ACHN (cell line): ENCODE results near the gene TEAD4.
"Not testable (repeated sequence)": the region's sequence is repeated elsewhere in the genome, so short reads cannot be mapped to it uniquely, and the experiment has no call there.

Source experiments
- DNase-seq: peaks from one replicate; pipeline ENCODE4 v3.0.0-alpha.2; 2015
- in situ Hi-C: cut with HindIII; loops from 2 replicates; pipeline ENCODE4 v1.10.0; 2017; ENCODE audit warnings: low sequenced_read_pairs, low pct_ligation_motif_present, low pct_unique_long_range_greater_than_20kb

The TEAD4 gene

DNA sequence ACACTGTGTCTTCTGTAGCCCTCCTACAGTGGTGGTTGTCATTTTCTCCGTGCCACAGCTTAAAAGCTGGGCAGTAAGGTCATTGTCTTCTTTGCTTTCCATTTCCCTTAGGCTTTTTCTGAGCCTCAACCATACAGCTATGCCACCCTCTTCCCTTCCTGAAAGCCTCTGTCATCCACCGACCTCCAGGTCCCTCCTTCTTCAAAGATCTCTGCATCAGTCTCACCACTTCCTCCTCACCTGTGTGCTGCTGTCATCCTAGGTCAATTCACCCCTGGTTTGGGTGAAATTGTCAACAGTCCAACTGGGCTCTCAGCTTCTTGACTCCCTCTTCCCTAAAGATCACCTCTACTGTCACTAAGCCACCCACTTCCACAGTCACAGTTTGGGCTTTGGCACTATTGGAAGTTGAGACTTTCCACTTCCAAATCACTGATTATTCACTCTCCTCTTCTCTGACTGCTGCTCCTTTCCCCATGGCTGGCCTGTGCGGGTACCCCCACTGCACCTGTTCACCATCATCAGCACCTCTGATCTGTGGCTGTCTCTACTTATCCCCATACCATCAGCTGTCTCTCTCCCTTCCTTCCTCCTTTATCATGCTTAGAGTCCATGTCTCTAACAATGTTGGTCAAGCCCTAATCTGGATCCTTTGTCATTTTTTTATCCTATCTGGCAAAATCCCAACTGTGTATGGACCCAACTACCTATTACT lies 102.5 kb downstream of the TEAD4 start:
- no peak for DNase-seq
- in situ Hi-C loops: no loop called here

DNA sequence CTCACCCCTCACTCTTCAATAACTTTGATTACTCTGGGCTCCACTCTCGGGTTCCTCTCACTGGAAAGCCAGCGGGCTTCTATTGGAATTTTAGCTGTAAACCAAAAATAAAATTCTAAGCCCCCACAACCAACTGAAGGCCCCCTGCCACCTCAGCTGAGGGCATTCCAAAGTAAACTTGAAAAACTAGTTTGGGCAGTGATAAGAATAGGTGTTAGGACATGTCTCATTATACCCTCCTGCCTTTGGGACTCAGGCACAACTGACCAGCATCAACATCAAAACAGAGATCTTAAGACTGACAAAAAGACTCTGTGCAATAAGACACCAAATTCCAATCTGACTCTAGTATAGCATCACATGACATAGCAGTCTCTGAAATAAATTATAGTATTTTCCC lies 106.1 kb downstream of the TEAD4 start:
- in situ Hi-C loops: no loop called here

GRCh38 chr12:3065846-3066245 lies 106.6 kb downstream of the TEAD4 start:
- DNase-seq, in situ Hi-C loops: not testable (repeated sequence)

More for the DNA sequence above, 106.1 kb downstream of the TEAD4 start:
- no peak for DNase-seq

- in situ Hi-C loops: loop anchor here (10.0 kb wide), 1 partner anchor 205 kb away; no protein-coding TSS in a partner anchor
- DNase-seq: no peak
These were observed 110.5 kb downstream of the TEAD4 start for GRCh38 chr12:3069714-3070113.

DNA sequence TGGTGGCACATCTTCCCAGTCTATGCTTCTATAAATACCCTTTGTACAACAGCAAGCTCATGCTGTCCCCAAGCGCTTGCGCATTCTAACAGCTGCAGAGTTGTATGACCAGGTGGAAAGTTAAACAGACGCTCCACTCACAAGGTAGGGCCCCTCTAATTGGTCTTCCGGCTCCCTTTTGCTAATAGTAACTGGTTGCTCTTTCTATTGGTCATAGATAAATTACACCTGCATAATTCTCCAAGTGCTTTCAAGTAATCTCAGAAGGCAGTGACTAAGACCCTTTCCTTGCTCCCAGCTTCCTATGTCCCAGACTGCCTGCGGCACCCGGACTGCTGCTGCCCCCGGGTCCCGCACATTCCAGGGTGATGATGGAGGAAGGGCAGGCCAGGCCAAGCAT lies 111.9 kb downstream of the TEAD4 start:
- in situ Hi-C loops: loop anchor here (10.0 kb wide), 1 partner anchor 204 kb away; no protein-coding TSS in a partner anchor
- no peak for DNase-seq

DNA sequence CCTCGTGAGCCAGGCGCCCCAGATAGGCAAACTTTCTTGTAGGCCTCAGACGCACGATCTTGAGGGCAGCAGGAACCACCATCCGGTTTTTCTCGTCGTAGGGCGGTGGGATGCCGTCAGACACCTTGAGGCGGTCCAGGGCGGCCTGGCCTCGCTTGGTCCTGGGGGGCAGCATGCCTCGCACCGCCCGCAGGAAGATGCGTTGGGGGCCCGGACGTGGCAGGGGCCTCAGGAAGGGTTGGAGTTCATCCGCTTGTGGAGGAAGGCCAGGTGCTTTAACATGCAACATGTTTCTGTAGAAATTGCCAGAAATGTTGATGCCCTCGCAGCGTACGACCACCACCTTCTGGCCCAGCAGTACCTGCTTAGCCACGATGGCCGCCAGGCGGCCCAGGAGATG lies 112.5 kb downstream of the TEAD4 start:
- no peak for DNase-seq
- in situ Hi-C loops: loop anchor here (10.0 kb wide), 1 partner anchor 203 kb away; no protein-coding TSS in a partner anchor

- in situ Hi-C loops: loop anchor here (10.0 kb wide), 1 partner anchor 201 kb away; no protein-coding TSS in a partner anchor
- DNase-seq: peak; percentile 85
These were observed 114.4 kb downstream of the TEAD4 start for GRCh38 chr12:3073438-3074250.

DNA sequence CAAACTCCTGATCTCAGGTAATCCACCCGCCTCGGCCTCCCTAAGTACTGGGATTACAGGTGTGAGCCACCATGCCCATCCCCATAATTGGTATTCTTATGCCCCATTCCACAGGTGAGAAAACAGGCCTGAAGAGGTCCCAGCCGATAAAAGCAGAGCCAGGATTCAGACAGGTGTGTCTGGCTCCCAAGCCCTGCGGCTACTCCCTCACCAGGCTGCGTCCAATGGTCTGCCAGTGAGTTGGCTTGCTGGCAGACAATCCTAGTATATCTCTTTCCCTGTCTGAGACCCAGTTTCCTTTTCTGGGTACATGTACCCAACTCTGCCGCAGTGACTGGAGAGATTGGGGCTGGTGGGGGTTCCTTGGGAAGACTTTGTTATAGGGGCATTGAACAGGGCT lies 116.1 kb downstream of the TEAD4 start:
- DNase-seq: no peak
- in situ Hi-C loops: loop anchor here (10.0 kb wide), 1 partner anchor 199 kb away; no protein-coding TSS in a partner anchor

- in situ Hi-C loops: loop anchor here (10.0 kb wide), 1 partner anchor 198 kb away; no protein-coding TSS in a partner anchor
- DNase-seq: peak; percentile 86
These were observed 117.8 kb downstream of the TEAD4 start, which contains the start of gene TSPAN9 for GRCh38 chr12:3076730-3077571. TSS of gene TSPAN9 (plus strand) at chr12:3077379. CDS start at chr12:3201194, 123,815 bp downstream.

DNA sequence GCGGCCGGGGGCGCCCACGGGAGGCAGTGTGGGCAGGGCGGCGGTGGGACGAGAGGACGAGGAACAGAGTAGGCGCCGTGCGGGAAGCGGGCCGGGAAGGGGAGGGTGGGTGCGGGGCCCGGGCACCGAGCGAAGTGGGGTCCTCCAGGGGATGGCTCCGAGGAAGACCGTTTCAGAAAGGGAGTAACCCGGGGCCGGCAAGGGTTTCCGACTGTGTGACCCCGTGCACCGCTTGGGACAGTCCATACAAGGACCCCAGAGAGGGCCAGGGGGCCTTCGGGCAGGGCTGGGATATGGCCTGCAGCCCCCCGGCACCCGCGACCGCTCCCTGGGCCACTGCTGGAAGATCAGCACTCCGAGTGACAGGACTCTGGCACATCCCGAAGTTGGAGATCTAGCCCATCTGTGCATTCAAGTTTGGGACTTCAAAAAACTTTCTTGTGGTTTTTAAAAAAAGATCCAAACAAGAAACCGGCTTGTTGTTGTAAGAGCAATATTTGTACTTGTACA lies 118.4 kb downstream of the TEAD4 start:
- in situ Hi-C loops: loop anchor here (10.0 kb wide), 1 partner anchor 197 kb away; no protein-coding TSS in a partner anchor
- DNase-seq: peak; percentile 24

GRCh38 chr12:3078086-3078820 lies 119.1 kb downstream of the TEAD4 start:
- in situ Hi-C loops: loop anchor here (10.0 kb wide), 1 partner anchor 197 kb away; no protein-coding TSS in a partner anchor

DNA sequence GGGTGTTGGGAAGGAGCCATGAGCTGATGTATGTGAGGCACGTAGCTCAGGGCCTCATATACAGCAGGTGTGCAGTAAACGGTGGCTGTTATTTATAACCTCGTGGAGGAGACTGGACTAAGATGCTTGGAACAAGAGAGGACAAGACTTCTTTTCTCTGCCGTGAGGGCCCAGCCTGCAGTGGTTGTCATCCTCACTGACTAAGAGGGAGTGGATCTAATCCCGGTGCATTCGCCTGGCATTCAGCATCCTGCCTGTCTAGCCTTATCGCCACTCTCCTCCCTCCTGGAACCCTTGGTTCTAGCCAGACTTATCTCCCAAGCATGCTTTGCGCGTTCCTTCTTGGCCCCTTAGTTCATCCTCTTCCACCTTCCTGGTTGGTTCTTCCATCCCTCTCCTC lies 121.9 kb downstream of the TEAD4 start:
- in situ Hi-C loops: no loop called here

More at GRCh38 chr12:3078086-3078820, 119.1 kb downstream of the TEAD4 start:
- DNase-seq: no peak

GRCh38 chr12:3081886-3082285 lies 122.7 kb downstream of the TEAD4 start:
- no peak for DNase-seq
- in situ Hi-C loops: no loop called here

More for the DNA sequence above, 121.9 kb downstream of the TEAD4 start:
- DNase-seq: no peak

DNA sequence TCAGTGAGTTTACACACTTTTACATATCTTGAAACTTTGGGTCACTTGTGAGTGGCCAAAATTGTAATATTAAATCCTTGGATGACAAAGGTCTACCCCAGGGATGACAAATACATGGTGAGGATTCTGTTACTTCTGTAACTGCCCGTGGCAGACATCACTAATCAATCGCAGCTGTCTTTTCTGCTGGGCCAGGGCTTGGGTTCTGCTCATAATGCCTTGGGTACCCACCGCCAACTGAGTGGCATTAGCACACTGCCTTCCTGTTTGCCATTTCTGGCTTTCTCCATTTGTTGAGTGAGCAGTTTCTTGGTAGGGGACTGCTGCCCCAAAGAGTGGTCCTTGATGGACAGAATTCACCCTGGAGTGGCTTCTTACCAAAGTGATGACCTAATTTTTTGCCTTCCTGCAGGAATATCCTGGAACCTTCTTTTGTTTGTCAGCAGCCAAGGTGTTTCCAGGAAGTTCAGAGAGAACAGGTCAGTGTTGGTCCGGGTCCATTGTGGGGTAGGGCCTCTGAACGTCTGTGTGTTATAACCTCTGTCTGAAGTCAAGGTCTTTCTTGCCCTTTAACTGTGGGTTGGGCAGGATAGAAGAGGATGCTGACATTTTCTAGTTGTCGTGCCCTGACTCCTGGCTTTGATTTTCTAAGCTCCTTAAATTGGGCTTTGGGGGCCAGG lies 124.2 kb downstream of the TEAD4 start:
- in situ Hi-C loops: no loop called here
- DNase-seq: no peak

GRCh38 chr12:3083921-3084347 lies 124.7 kb downstream of the TEAD4 start:
- in situ Hi-C loops: no loop called here
- DNase-seq: no peak

DNA sequence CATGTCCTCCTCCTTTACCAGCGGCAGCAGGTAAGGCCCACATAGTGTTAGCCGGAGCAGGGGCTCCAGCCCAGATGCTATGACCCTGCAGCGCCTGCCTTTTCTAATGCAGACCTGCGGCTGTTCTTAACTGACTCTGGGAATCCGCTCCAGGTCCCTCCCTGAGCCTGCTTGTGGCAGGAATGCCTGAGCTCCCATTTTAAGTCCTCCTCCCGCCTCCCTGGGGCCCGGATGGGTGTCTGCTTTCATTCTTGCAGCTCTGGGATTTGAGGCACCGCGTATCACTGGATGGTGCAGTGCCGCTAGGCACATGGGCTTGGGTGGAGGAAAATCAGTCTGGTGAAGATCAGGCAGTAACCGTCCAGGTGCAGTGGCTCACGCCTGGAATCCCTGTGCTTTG lies 125.5 kb downstream of the TEAD4 start:
- in situ Hi-C loops: no loop called here
- DNase-seq: no peak
